Midbrain (tissue), 1 donor: ENCODE results near the gene VANGL1.

Source experiments
- DNase-seq: peaks from one replicate; lab custom pipeline; 2025; lab: John Stamatoyannopoulos, UW

VANGL1 gene

DNA sequence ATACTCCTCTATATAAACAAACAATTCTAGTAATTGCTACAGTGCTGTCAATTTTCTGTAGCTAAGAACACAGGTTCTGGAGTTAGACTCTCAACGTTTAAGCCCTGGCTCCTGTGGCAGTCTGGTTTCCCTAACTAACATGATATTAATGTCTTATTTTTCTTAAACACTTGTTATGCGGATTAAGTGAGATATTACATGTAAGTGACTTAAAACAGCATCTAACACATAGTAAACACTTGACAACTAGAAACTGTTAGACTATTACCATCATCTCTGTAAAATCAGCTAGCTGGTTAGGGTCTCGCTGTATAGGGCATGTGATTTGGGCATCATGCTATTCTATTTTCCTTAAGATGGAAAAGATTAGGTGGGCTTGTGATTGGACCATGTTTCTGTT lies 2.3 kb downstream of the VANGL1 start:
- DNase-seq, result no peak

DNA sequence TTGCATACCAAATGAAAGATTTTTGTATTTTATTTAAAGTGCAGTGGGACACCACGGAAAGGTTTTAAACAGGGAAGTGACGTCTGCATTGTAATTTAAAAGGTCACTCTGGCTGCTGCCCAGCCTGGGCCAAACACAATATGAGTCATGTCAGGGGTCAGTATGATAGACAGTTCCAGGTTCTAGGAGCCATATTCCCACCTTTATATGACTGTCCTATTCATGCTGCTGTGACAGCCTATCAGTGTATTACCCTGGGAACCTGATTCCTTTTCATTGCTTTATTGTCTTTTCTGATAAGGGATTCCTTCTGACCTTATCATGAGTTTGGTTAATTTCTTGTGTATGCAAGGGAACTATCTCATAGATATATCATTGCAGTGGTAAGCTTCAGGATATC lies 5.3 kb downstream of the VANGL1 start:
- no peak for DNase-seq

DNA sequence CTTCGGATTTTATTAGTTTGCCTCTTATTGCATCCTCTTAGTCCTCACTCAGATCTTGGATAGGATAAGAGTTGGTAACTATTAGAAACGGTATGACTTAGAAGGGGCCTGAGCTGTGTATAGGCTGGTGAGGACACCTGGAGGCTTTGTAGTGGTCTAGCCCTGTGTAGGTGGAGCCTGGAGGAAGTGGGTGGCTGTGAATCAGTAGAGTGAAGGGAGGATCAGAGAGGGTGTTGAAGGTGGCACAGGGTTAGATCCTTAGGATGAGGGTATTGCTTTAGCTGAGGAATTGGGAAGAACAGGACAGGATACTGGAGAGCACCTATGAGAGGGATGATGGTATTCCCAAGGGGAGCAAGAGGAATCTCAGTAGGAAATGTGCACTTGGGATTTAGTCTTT lies 5.7 kb downstream of the VANGL1 start:
- DNase-seq, result no peak

DNA sequence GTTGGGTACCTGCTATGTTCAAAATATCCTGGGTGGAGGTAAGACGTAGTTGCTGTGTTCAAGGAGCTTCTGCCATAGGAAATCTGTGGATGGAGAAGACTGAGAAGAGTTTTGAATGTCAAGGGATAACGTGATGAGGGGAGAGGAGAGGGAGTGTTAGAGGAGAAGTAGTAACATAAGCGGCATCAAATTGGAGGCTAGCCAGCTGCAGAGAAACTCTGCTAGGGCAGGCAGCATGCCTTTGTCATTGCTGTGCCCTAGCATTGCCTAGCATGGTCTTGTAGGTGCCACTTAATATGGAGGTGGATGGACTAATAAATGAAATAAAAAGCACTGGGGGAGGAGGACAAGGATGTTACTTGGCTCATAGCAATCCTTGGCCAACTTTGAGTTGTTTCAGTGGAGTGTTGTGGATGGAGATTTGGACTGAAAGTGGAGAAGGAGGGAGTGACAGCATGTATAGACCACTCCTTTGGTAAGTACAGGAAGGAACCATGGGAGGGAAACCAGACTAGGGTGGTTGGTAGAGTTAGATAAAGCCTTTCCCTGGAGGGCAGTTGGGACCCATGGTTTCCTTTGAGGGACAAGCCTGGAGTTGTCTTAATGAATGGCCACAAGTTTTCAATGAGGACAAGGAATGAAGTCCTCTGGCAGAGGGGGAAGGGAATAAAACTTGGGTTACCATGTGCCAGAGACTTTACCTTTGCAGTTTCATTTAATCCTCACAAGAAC lies 6.3 kb downstream of the VANGL1 start:
- DNase-seq, result no peak

DNA sequence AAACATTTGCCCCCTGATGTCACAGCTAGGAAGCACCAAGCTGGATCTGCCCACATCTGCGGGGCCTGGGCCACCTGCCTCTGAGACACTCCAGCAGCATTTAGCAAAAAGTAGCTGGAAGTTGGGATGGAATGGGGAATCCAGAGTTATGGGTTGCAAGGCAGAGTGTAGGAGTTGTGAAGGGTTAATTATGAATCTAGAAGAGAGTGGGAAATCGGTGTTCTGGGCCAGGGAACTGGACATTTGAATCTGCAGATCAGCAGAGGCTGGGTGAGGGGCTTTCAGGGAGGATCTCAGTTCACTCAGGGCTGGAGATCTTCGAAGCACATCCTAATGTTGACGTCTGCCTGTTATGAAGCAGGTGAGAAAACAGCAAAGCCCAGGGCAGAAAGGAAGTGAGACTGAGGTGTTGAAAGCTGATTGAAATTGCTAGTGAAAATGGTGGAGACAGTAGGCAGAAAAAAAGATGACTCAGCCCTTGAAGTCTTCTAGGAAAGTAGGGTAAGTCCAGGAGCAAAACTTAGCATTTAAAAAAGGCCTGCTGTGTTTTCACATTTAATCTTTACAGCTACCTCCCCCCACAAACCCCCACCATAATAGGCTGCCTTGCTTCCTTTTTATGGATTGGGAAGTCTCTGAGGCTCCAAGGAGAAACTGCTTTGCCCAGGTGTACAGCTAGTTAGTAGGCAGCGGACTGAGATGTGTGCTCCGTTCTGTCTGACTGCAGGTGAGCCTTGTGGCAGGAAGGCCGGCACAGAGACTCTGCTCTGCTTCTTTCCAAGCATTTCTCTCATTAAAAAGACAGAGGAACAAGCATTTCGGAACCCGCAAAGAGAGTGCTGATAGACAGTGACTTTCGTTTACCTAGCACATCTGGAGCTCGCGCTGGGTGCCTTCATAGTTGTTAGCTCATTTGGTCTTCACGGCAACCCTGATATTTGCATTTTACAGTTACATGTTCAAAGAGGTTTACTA lies 7.2 kb downstream of the VANGL1 start:
- DNase-seq, result no peak

DNA sequence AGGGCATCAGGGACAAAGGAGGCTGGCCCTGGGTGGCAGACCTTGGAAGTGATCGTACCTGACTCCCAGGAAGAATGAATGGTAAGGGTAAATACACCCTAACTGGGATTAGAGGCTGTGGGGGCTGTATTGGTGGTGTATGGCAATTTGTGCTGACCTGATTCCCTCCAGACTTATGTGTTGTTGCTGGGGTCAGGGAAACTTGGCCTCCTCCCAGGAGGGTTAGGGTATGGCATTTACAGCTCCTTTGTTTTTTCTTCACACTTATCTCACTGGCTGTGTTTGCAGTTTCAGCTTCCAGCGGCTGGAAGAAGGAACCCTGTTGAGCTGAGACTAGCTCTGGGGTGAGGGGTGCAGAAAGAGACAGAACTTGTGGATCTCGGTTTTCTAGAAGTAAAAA lies 8.2 kb downstream of the VANGL1 start:
- no peak for DNase-seq

DNA sequence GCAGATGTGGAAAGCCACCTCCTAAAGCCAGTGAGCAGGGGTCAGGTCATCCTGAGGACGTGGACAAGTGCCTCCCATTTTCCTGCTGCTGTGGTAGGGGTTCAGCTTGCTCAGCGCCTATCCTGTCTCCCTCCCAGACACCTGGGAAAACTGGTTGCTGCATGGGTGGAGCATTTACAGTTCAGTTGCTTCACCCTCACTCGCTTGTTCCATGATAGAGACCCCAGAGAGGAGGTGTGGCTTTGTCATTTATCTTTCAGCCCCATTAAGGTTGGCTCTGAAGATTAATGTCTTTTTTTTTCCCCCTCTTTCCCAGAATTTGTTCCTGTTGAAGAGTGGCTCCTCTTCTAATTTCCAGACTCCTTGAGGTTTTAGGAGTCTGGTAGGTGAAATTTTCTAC lies 9.2 kb downstream of the VANGL1 start:
- DNase-seq, result no peak

DNA sequence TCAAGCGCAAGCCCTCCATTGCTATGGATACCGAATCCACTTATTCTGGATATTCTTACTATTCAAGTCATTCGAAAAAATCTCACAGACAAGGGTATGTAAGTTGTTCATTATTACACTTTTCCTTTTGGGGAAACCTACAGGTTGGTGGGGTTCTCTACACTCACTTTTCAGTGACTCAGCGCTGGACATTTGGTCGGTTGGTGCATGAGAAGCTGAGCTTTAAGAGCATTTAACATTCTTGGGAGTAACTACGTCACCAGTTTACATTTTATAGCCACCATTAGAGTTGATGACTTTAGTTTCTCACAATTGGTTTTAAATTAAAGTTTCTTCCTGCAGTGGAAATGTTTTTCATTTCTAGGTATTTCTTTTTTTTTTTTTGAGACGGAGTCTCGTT lies 9.6 kb downstream of the VANGL1 start:
- no peak for DNase-seq

DNA sequence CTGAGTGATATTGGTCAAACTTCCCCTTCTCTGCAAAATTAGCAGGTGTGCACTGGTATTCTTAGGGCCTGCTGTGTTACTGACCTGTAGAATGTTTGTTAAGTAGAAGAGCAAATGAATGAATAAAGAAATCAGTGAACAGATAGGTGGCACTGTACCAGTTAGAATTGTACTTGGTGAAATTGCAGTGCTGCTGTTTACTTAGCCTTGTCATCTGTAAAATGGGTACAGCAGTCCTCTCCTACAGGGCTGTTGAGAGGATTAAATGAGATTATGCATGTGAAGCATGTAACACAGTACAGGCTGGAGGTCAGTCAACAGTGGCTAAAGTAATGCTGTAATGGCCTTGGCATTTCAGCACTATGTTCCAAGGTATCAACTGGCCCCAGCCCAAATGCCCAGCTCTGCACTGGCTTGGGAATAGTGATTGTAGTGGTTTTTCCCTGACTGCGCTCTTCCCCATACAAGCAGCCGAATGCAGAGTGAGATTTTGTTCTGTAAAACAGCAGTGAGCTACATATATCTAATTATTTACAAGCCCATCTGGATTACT lies 10.5 kb downstream of the VANGL1 start:
- DNase-seq, result no peak

DNA sequence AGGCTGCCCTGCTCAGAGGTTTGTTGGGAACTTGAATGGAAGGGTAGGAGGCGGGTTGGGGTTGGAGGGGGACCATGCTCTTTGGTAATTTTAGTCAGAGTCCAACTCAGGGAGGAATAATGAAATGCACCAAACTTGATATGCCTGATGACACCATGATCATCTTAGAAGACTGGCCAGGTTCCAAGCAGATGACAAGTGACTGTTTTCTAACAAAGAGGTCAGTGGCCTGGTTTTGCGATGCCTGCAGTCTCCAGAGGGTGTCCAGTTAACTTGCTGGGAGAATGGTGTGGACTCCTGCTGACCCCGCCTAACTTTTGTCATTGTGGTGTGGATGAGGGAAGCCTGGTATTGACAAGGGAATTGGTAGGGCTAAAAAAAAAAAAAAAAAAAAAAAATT lies 12.4 kb downstream of the VANGL1 start:
- DNase-seq, result no peak

DNA sequence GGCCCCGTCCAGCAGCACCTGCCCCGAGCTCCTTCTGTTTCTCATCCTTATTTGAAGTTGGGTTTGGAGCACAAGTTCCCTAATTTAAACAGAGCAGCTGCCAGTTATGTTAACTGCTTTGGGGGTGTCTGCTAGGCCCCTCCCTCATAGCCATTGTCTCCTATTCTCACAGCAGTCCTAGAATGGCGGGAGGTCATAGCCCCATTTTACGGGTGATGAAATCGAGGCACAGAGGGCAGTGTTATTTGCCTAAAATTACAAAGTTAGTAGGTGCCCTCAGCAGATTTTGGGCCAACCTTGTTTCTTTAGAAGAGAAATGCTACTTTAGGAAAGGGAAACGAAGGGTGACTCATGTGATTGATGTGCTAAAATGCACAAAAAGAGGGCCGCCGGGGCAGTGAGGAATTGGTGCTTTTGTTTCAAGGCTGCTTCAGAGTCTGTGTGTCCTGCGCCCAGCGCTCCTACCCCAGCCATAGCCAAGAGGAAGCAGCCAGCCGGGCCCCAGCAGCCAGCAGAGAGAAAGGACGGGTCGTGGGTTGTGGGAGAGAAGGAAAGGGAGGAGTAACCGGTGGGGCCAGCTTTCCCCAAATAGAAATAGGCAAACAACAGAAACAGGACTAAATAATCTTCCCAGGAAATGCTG lies 13.0 kb downstream of the VANGL1 start:
- no peak for DNase-seq

DNA sequence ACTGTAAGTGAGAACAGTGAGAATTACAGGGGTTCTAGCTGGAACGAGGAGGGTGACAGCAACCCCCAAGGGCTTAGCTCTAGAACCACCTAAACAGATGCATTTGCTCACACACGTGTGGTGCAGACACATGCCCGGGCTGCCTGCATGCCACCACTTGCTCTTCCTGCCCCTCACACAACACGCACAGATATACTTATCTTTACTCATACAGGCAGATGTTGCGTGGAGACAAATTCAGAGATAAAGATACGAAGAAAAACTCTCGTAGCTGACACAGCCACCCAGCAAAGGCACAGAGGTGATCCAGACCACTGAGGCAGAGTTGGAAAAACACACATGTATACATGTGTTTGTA lies 13.5 kb downstream of the VANGL1 start:
- DNase-seq, result no peak

DNA sequence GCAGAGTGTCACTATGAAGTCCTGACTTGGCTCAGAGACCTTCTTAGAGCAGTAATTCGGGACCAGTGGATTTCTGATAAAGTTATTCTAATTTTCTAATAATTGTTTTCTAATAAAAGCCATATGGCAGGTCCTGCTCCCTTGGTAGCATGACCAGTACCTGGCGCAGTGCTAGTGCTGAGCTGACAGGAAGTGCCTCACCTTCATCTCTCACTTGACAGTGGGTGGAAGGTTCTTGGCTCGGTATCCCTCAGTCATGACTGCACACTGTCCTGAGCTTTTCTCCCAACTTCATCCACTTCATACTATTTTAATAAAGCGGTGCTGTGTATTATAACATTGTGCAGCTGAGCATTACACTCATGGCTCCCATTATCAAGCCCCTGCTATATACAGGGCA lies 14.1 kb downstream of the VANGL1 start:
- no peak for DNase-seq

DNA sequence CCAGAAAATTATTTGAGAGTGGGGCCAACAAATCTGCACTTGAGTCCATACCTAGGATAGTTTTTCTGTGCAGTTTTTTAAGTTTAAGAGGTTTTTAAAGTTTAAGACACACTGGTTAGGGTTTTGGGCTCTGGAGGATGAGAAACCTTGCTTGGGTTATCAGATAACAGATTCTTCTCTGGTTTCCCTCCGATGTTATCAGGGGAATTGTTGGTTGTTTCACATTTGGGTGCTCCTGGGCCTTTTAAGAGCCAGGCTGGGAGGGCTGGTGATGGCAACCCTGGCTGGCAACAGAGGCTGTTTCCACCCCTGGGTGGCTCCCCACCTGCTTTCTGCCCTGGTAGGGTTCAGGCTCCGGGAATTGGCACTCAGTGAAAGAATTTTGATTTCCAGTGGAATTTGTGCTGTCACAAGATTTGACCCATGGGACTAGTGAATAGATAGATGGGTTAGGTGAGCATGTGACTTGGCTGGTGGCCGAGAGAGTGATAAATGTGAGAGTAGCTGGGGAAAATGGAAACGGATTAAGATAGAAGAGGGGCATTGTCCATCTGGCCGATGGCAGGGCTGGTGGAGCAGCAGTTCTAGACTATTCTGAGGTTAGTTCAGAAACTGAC lies 14.8 kb downstream of the VANGL1 start:
- no peak for DNase-seq

DNA sequence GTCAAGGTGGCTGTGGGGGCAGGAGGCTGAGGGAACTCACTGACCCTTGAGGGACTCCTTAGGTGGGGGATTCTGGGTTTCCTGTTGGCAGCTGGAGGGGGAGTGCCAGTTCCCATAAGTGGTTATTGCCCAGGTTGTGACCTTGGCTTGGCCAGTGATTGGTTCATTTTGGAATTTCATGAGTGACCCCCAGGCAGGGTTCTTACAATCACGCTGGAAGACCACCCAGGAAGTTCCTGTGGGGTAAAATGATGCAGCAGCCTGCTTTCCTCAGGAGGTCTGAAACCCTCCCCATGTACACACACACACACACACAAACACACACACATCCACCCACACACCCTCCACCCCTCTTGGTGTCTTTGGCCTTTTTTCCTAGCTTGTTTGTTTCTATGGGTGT lies 16.9 kb downstream of the VANGL1 start:
- no peak for DNase-seq

DNA sequence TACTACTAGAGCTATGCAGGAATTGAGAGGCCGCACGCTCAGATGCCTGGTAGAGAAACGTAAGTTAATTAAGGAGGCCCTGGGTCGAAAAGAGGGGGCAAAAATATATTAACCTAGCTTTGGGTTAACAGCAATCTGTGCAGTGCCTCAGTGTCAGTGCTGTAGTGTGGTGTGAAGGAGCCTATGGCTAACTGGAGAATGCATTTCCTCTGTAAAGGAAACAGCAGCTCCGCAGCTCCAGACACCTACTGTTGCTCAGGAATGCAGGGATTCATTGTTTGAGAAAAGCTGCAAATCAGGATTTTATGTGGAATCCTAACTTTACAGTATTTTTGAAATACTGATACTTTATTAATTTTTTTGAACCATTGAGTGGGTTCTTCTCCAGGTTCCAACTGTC lies 18.4 kb downstream of the VANGL1 start:
- DNase-seq, result no peak

DNA sequence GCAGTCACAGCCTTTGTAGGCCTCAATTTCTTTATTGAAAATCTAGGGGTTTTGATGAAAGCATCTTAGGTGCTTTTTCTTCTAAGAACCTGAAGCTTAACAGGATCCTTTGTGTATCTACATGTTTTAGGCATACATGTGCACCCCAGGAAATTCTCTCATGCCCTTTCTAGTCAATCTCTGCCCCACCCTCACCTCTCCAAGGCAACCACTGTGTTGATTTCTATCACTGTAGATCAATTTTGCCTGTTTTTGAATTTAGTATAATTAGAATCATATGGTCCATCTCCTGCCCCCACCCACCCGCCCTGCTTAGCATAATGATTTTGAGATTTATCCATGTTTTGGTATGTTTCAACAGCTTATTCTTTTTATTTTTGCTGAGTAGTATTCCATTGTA lies 19.4 kb downstream of the VANGL1 start:
- DNase-seq, result no peak

DNA sequence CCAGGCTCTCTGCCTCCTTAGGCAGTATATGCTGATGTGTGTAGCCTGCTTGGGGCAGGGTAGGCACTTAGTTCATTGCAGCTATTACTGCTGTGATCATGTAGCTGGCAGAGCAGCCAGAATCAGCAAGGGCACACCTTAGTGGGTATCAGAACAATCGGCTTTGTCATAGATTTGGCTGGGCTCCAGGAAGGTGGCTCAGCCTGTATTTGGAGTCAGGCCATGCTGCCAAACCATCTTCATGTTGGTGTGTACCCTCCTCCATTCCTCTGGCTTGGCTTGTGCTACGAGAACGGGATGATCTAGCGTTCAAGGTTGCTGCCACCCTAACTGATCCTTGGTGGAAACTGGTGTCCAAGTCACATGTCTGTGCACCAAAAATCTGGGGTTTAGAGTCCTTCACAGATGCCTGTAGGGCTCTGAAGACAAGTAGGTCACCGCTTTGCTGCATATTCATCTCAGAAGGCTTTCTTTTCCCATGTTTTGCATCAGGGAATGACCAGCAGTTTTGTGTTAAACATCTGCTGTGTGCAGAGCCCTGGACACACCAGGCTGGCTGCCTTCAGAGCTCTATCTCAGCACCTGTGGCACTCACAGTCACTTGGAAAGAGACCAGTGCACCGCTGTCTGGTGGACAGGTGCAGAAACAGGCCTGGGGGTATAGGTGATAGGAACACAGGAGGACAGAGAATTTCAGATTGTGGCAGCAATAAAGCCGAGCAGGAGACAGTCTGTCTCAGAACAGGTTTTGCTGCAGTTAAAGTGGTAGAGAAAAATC lies 23.7 kb downstream of the VANGL1 start:
- no peak for DNase-seq

DNA sequence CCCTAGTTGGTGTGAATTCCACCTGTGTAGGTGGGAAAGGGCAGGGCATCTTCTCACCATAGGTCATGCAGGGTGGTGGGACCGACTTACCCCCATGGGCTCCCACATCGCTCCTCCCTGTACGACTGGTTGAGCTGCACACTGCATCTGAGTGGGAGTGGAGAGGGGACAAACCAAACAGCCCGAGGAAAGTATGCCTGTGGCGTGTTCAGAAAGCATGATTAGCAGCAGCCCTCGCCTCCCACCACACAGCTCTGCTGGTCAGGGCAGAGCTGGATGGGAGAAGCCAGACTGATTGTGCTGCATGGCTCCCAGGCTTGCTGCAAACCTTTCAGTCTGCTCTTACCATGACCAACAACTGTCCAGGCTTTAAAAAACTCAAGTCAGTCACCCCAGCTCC lies 24.4 kb downstream of the VANGL1 start:
- no peak for DNase-seq

DNA sequence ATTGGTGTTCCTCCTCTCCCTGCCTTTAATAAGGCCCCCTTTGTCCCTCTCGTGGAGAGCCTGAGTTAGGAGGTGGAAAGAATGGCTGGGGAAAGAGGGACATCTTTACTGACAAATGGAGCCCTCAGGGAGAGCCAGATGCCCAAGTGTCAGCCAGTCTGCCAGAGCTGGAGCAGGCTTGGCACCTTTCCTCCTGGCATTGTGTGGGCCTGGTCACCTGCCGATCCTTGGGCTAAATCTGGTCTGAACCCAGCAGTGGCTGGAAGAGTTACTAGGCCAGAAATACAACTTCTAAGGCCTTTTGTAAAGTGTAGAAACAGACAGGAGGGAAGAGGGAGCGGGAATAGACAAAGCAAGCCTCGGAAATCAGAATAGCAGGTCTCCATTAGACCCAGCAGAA lies 24.9 kb downstream of the VANGL1 start:
- DNase-seq, result peak; percentile 62

DNA sequence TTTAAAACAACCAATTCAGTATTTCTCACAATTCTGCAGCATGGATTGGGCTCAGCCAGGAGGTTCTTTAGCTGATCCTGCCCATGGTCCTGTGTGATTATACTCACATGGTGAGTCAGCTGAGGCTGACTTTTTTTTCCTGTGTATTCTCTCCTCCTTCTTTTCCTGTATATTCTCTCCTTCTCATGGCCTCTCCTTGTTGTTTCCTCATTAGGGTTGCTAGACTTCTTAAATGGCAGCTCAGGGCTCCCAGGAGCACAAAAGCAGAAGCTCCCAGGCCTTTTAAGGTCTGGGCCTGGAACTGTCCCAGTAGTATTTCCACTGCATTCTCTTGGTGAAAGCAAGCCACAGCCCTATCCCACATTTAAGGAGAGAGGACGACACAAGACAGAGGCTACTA lies 26.8 kb downstream of the VANGL1 start:
- no peak for DNase-seq
